HG02623 (cell line): ENCODE results near the gene TRMT44.

Source experiments
- ATAC-seq: cut with Tn5 transposase; IDR thresholded peaks from one replicate; pipeline ENCODE4 v1.9.1; 2021; ENCODE audit warnings: moderate library complexity; ENCODE audit not compliant: unreplicated experiment

The TRMT44 gene

GRCh38 chr4:8465615-8466611 lies 25.3 kb downstream of the TRMT44 start:
- no peak for ATAC-seq

GRCh38 chr4:8467016-8467415 lies 26.4 kb downstream of the TRMT44 start:
- ATAC-seq: no peak

- ATAC-seq: peak; percentile 56
Observed at GRCh38 chr4:8468746-8469535, 28.4 kb downstream of the TRMT44 start.

- no peak for ATAC-seq
Observed at GRCh38 chr4:8469550-8469949, 29.0 kb downstream of the TRMT44 start.

GRCh38 chr4:8470451-8471024 lies 30.0 kb downstream of the TRMT44 start:
- no peak for ATAC-seq

GRCh38 chr4:8471211-8471875 lies 30.8 kb downstream of the TRMT44 start:
- no peak for ATAC-seq

GRCh38 chr4:8472158-8472688 lies 31.6 kb downstream of the TRMT44 start:
- ATAC-seq: no peak

GRCh38 chr4:8472689-8473197 lies 32.2 kb downstream of the TRMT44 start:
- ATAC-seq: no peak

- ATAC-seq: no peak
Observed at GRCh38 chr4:8473198-8473919, 32.8 kb downstream of the TRMT44 start.

- ATAC-seq: no peak
Observed at GRCh38 chr4:8473920-8474590, 33.5 kb downstream of the TRMT44 start.

GRCh38 chr4:8474856-8475255 lies 34.3 kb downstream of the TRMT44 start:
- no peak for ATAC-seq

GRCh38 chr4:8475751-8476575 lies 35.4 kb downstream of the TRMT44 start:
- ATAC-seq: no peak

GRCh38 chr4:8477095-8477635 lies 36.6 kb downstream of the TRMT44 start:
- no peak for ATAC-seq

GRCh38 chr4:8477676-8478075 lies 37.1 kb downstream of the TRMT44 start:
- no peak for ATAC-seq

- ATAC-seq: no peak
Observed at GRCh38 chr4:8478371-8478770, 37.8 kb downstream of the TRMT44 start.

- ATAC-seq: no peak
Observed at GRCh38 chr4:8478801-8479744, 38.5 kb downstream of the TRMT44 start.

- ATAC-seq: no peak
Observed at GRCh38 chr4:8480221-8480620, 39.6 kb downstream of the TRMT44 start.
